GM12874 (cell line): ENCODE measurements around the gene ZNF473.

ENCODE experiments used
- CTCF ChIP-seq: IDR thresholded peaks from 2 replicates; pipeline ENCODE4 v1.5.1; 2011; ENCODE audit warnings: low read depth, mild to moderate bottlenecking, control low read depth, low read length, moderate library complexity; ENCODE audit not compliant: insufficient read depth

Gene ZNF473

DNA sequence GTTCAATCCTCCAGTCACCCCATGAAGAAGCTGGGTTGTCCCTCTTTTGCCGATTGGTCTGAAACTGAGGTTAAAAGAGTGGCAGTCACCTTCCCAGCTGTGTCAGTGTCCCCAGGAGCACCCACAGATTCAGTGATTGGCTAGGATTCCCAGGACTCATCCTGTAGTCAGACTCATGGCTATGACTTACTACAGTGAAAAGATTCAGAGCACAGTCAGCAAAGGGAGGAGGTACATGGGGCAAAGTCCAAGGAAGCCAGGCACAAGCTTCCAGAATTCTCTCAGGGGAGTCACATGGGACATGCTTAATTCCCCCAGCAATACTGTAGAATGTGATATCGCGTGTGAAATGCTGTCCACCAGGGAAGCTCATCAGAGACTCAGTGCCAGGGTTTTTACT is 14.2 kb downstream of the ZNF473 start:
- TF ChIP-seq CTCF = no peak

GRCh38 chr19:50040967-50041366 is 15.2 kb downstream of the ZNF473 start:
- TF ChIP-seq CTCF = no peak

DNA sequence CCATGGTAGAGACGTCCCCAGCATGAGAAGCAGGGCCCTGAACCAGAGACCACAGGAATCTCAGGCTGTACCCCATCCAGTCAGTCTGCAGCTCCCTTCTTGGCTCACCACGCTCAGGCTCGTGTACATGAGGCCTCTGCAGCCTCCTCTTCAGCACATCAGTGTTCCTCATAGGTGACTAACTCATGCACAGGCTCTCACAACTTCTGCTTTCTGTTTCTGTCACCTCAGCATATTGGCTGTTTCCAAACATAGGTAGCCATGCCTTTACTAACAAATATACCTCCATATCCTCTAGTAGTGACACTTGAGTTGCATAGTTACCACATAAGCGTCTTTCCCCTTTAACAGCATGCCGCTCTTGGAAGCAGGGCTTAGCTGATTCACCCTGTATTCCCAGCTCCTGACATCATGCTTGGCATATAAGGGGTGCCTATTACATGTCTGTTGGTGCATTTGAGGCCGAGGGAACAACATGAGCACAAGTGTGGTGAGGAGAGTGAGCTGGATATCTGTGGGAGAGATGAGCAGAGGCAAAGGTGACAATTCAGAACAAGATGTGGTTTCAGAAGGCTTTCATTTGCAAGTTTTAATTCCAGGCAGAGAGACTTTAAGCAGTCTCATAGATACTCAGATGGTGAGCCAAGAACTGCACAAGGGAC is 16.7 kb downstream of the ZNF473 start:
- no peak for TF ChIP-seq CTCF

GRCh38 chr19:50043967-50044366 is 18.2 kb downstream of the ZNF473 start:
- TF ChIP-seq CTCF = no peak

DNA sequence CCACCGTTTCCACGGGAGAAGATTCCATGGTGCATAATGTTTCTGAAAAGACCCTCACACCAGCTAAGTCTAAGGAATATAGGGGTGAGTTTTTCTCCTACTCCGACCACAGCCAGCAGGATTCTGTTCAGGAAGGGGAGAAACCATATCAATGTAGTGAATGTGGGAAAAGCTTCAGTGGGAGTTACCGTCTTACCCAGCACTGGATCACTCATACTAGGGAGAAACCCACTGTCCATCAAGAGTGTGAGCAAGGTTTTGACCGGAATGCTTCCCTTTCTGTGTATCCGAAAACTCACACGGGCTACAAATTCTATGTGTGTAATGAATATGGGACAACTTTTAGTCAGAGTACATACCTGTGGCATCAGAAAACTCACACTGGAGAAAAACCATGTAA is 19.1 kb downstream of the ZNF473 start:
- TF ChIP-seq CTCF = no peak

DNA sequence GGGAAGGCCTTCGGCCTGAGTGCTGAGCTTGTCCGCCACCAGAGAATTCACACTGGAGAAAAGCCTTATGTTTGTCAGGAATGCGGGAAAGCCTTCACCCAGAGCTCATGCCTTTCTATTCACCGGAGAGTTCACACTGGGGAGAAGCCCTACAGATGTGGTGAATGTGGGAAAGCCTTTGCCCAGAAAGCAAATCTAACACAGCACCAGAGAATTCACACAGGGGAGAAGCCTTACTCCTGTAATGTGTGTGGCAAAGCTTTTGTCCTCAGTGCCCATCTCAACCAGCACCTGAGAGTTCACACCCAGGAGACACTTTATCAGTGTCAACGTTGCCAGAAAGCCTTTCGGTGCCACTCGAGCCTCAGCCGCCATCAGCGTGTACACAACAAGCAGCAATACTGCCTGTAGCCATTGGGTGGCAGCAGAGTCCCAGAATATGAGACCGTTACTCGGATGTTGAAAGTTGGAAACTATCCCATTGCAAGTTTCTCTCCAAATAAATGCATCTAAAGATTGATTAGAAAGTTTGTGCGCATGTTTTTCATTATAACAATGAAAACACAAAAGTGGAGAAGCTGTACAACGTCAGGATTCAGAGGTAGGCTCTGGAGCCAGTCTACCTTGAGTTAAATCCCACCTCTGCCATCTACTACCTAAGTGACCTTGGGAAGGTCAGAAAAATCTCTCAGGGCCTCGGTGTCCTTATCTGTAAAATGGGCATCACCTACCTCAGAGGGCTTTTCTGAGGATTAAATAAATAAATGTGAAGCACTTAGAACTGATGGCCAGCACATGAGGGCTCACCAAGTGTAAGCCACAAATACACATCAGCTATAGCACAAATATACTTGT is 21.1 kb downstream of the ZNF473 start:
- TF ChIP-seq CTCF = peak; percentile 37; the same call in 1 of the 2 replicates

GRCh38 chr19:50047671-50048070 is 21.9 kb downstream of the ZNF473 start:
- no peak for TF ChIP-seq CTCF
